GM12864 (cell line): ENCODE measurements around the gene FNDC3B.

Experiments used
- DNase-seq: peaks from one replicate; pipeline ENCODE4 v3.0.0-alpha.2; 2011; ENCODE audit warnings: low read depth
- H3K4me3 ChIP-seq: 2 replicates; pipeline ENCODE4 v1.5.1; 2011; ENCODE audit warnings: mild to moderate bottlenecking, low read depth, low read length, control low read depth
- CTCF ChIP-seq: IDR thresholded peaks from 2 replicates; pipeline ENCODE4 v1.5.1; 2011; ENCODE audit warnings: low read depth, mild to moderate bottlenecking, moderate library complexity, low read length, control low read depth, inconsistent platforms; ENCODE audit errors: missing control alignments

FNDC3B gene

GRCh38 chr3:172261054-172261453 is 221.7 kb downstream of the FNDC3B start:
- no peak for TF ChIP-seq CTCF
- DNase-seq, result no peak
- no peak overlapping the region for H3K4me3 ChIP-seq

- no peak for DNase-seq
- no peak for TF ChIP-seq CTCF
- no peak overlapping the region for H3K4me3 ChIP-seq
Observed at GRCh38 chr3:172262991-172263608, 223.7 kb downstream of the FNDC3B start.

GRCh38 chr3:172263781-172264486 is 224.6 kb downstream of the FNDC3B start:
- no peak for TF ChIP-seq CTCF
- H3K4me3 ChIP-seq, result no peak overlapping the region
- no peak for DNase-seq

- no peak overlapping the region for H3K4me3 ChIP-seq
- no peak for DNase-seq
- TF ChIP-seq CTCF, result no peak
Observed at GRCh38 chr3:172266103-172266502, 226.7 kb downstream of the FNDC3B start.

GRCh38 chr3:172268425-172268824 is 229.0 kb downstream of the FNDC3B start:
- TF ChIP-seq CTCF, result no peak
- H3K4me3 ChIP-seq, result no peak overlapping the region
- no peak for DNase-seq

- no peak for DNase-seq
- H3K4me3 ChIP-seq, result no peak overlapping the region
- TF ChIP-seq CTCF, result no peak
Observed at GRCh38 chr3:172268868-172269267, 229.5 kb downstream of the FNDC3B start.
